Gastrocnemius medialis (tissue), 4 donors: ENCODE results near the gene ARHGEF26. TPM values are rescaled to one million over a fixed set of nuclear protein-coding genes. Genes with fewer than 3 reads are reported as not detected.
"Not testable (repeated sequence)": the region's sequence is repeated elsewhere in the genome, so short reads cannot be mapped to it uniquely, and the experiment has no call there.

Experiments used
- ATAC-seq, 2 donors: fragments of 150-250 bp; one replicate each; pipeline ENCODE4 v1.9.1; 2016
- DNase-seq, 2 donors: peaks; one replicate each; pipeline ENCODE4 v3.0.0-alpha.2; 2019
- H3K27ac ChIP-seq, 4 donors: fragments of 200-600 bp; sonication (generic); 1 replicate in 1 of 4; 2 replicates in 3 of 4; pipeline ENCODE4 v1.5.1; 2016 to 2018; ENCODE audit warnings: mild to moderate bottlenecking in 2 of 4, moderate library complexity in 1 of 4
- H3K27me3 ChIP-seq, 3 donors: fragments of 200-600 bp; sonication (generic) in 2 of 3; 1 replicate in 1 of 3; 2 replicates in 2 of 3; pipeline versions ENCODE4 v1.5.1 to v1.6.0; 2016 to 2019; ENCODE audit warnings: mild to moderate bottlenecking in 1 of 3, moderate library complexity in 1 of 3
- H3K36me3 ChIP-seq, 2 donors: fragments of 200-600 bp; sonication (generic) in 1 of 2; one replicate each; pipeline ENCODE4 v1.5.1; 2017 to 2018
- H3K4me1 ChIP-seq, 2 donors: fragments of 200-600 bp; sonication (generic) in 1 of 2; one replicate each; pipeline ENCODE4 v1.5.1; 2016 to 2017; ENCODE audit warnings: mild to moderate bottlenecking in 2 of 2
- H3K4me3 ChIP-seq, 4 donors: fragments of 200-600 bp; sonication (generic) in 3 of 4; 1 replicate in 1 of 4; 2 replicates in 3 of 4; pipeline ENCODE4 v1.5.1; 2016 to 2019; ENCODE audit warnings: mild to moderate bottlenecking in 2 of 4
- H3K9me3 ChIP-seq, 3 donors: fragments of 200-600 bp; sonication (generic) in 2 of 3; 1 replicate in 1 of 3; 2 replicates in 2 of 3; pipeline ENCODE4 v1.5.1; 2016 to 2019
- CTCF ChIP-seq, 5 experiments: fragments of 450-650 bp in 3 of 5; fragments of 200-600 bp in 2 of 5; sonication (generic) in 2 of 5; IDR thresholded peaks in 4 of 5; conservative IDR thresholded peaks in 1 of 5; 1 replicate in 4 of 5; 2 replicates in 1 of 5; pipeline ENCODE4 v1.5.1; 2016 to 2019; ENCODE audit warnings: antibody characterized with exemption in 5 of 5, mild to moderate bottlenecking in 3 of 5, moderate library complexity in 3 of 5
- POLR2A ChIP-seq, 2 donors: fragments of 450-650 bp; IDR thresholded peaks; one replicate each; pipeline ENCODE4 v1.6.1; 2017; ENCODE audit warnings: antibody characterized with exemption in 2 of 2, mild to moderate bottlenecking in 2 of 2, moderate library complexity in 2 of 2
- in situ Hi-C, 4 donors: fragments of 200-750 bp; cut with MboI; loops; one replicate each; pipeline versions ENCODE4 v1.15.0 to v1.8.0; 2017; ENCODE audit warnings: low sequenced_read_pairs in 4 of 4
- intact Hi-C: fragments of 100-400 bp; cut with DNase I; formaldehyde crosslinking; loops from one replicate; pipeline ENCODE4 v1.15.1; 2023; ENCODE audit warnings: low total_unique reads
- total RNA-seq, 4 donors: library from RNA; depleted of rRNA; stranded (reverse); fragments of >200 nt; gene quantifications; one replicate each; pipeline versions ENCODE4 v1.1.0 to v1.2.3, GENCODE V29; 2016

The ARHGEF26 gene
- total RNA-seq, 4 donors from 2014 or later = 0.41 to 1.7 (median 1.2) TPM

- in situ Hi-C loops = no loop called here
- Histone ChIP-seq H3K27me3 (no peaks in the 10 kb centered on the region), H3K4me1 (no peaks in the 10 kb centered on the region), H3K27ac (no peak overlapping the region), H3K36me3 (no peaks in the 10 kb centered on the region), H3K9me3 (no peaks in the 10 kb centered on the region), H3K4me3 (no peak overlapping the region)
- intact Hi-C loops = no loop called here
- TF ChIP-seq CTCF (IDR thresholded peaks at IDR 0.05 in 4 of 5, conservative IDR thresholded peaks at IDR 0.05 in 1 of 5) (no peak), POLR2A (IDR thresholded peaks at IDR 0.05) (no peak)
- ATAC-seq (no peak), DNase-seq (no peak)
Measured at GRCh38 chr3:154085071-154085470, 36.1 kb upstream of the ARHGEF26 start.

GRCh38 chr3:154085799-154086198 lies 35.4 kb upstream of the ARHGEF26 start:
- Histone ChIP-seq H3K4me1 (no peaks in the 10 kb centered on the region), H3K36me3 (no peaks in the 10 kb centered on the region), H3K27ac (no peak overlapping the region), H3K4me3 (no peak overlapping the region), H3K27me3 (no peaks in the 10 kb centered on the region), H3K9me3 (no peaks in the 10 kb centered on the region)
- intact Hi-C loops (no loop called here), in situ Hi-C loops (no loop called here)
- TF ChIP-seq POLR2A (IDR thresholded peaks at IDR 0.05) (no peak), CTCF (IDR thresholded peaks at IDR 0.05 in 4 of 5, conservative IDR thresholded peaks at IDR 0.05 in 1 of 5) (no peak)
- no peak for ATAC-seq
- DNase-seq = no peak

GRCh38 chr3:154086286-154086685 lies 34.9 kb upstream of the ARHGEF26 start:
- no peaks in the 10 kb centered on the region for H3K27me3 ChIP-seq
- TF ChIP-seq CTCF (IDR thresholded peaks at IDR 0.05 in 4 of 5, conservative IDR thresholded peaks at IDR 0.05 in 1 of 5) (no peak), POLR2A (IDR thresholded peaks at IDR 0.05) (no peak)
- ATAC-seq = no peak
- no peaks in the 10 kb centered on the region for H3K9me3 ChIP-seq
- no peak overlapping the region for H3K27ac ChIP-seq
- H3K4me3 ChIP-seq = no peak overlapping the region
- intact Hi-C loops (no loop called here), in situ Hi-C loops (no loop called here)
- no peaks in the 10 kb centered on the region for H3K36me3 ChIP-seq
- no peak for DNase-seq
- H3K4me1 ChIP-seq = no peaks in the 10 kb centered on the region

GRCh38 chr3:154087756-154088480 lies 33.3 kb upstream of the ARHGEF26 start:
- DNase-seq, intact Hi-C loops, H3K27ac ChIP-seq, H3K4me1 ChIP-seq, H3K9me3 ChIP-seq, H3K36me3 ChIP-seq, H3K27me3 ChIP-seq, ATAC-seq, H3K4me3 ChIP-seq, in situ Hi-C loops: not testable (repeated sequence)

GRCh38 chr3:154089421-154090420 lies 31.5 kb upstream of the ARHGEF26 start:
- no peak overlapping the region for H3K4me3 ChIP-seq
- H3K4me1 ChIP-seq = no peaks in the 10 kb centered on the region
- intact Hi-C loops = loop anchor here (10.0 kb wide), 1 partner anchor 165 kb away; no protein-coding TSS in a partner anchor
- no peaks in the 10 kb centered on the region for H3K36me3 ChIP-seq
- H3K27me3 ChIP-seq = no peaks in the 10 kb centered on the region
- in situ Hi-C loops = loop anchor here in 1 of 4 donors (10.0 kb wide), 1 partner anchor 165 kb away; no protein-coding TSS in a partner anchor
- TF ChIP-seq POLR2A (IDR thresholded peaks at IDR 0.05) (no peak), CTCF (IDR thresholded peaks at IDR 0.05 in 4 of 5, conservative IDR thresholded peaks at IDR 0.05 in 1 of 5) (no peak)
- H3K27ac ChIP-seq = no peak overlapping the region
- ATAC-seq (no peak), DNase-seq (no peak)
- H3K9me3 ChIP-seq = no peaks in the 10 kb centered on the region
